Panc1 (cell line): Measurements from ENCODE around the gene TMED8. TPM values are rescaled to one million over a fixed set of nuclear protein-coding genes. Genes with fewer than 3 reads are reported as not detected.

Experiments used
- ATAC-seq: fragments of 200-7000 bp; cut with Tn5 transposase; 2 replicates; pipeline ENCODE4 v1.9.1; 2020; ENCODE audit warnings: mild to moderate bottlenecking, moderate library complexity
- BruUV-seq: library from RNA; stranded (reverse); fragments of 400-500 nt; replicated peaks from 2 replicates; lab custom pipeline; 2021; lab: Mats Ljungman, UMichigan
- CTCF ChIA-PET: fragments of 300-600 bp; sonication (Branson Sonifier 250); formaldehyde crosslinking; loops from one replicate; lab custom pipeline; 2022; ENCODE audit warnings: antibody characterized with exemption; lab: Charles Lee
- POLR2A ChIA-PET: fragments of 300-600 bp; sonication (Branson Sonifier 250); formaldehyde crosslinking; loops from one replicate; lab custom pipeline; 2022; ENCODE audit warnings: antibody characterized with exemption; lab: Charles Lee
- DNase-seq: peaks from one replicate; pipeline ENCODE4 v3.0.0-alpha.2; 2010; ENCODE audit warnings: low read depth, low spot score
- H3K27ac ChIP-seq: 2 replicates; pipeline ENCODE4 v1.5.1; 2011; ENCODE audit warnings: mild to moderate bottlenecking, low read length, inconsistent platforms
- H3K27me3 ChIP-seq: fragments of 200-500 bp; sonication (Bioruptor generic); 2 replicates; pipeline ENCODE4 v1.6.0; 2014; ENCODE audit warnings: low read length, inconsistent platforms; ENCODE audit not compliant: control insufficient read depth, insufficient read depth
- H3K36me3 ChIP-seq: fragments of 200-500 bp; sonication (Bioruptor generic); 2 replicates; pipeline ENCODE4 v1.5.1; 2014; ENCODE audit warnings: inconsistent platforms, mild to moderate bottlenecking, low read length, moderate library complexity; ENCODE audit not compliant: control insufficient read depth, insufficient read depth
- H3K4me1 ChIP-seq: 2 replicates; pipeline ENCODE4 v1.5.1; 2011; ENCODE audit warnings: inconsistent platforms, mild to moderate bottlenecking, low read length, moderate library complexity; ENCODE audit not compliant: control insufficient read depth, insufficient read depth
- H3K4me3 ChIP-seq, 2 experiments: 2 replicates each; pipeline ENCODE4 v1.5.1; 2011 to 2012; ENCODE audit warnings: low read depth in 2 of 2, low read length in 2 of 2, mild to moderate bottlenecking in 2 of 2, inconsistent platforms in 1 of 2, moderate library complexity in 1 of 2
- H3K9me3 ChIP-seq: fragments of 200-500 bp; sonication (Bioruptor generic); 2 replicates; pipeline ENCODE4 v1.5.1; 2014; ENCODE audit warnings: low read depth, mild to moderate bottlenecking, inconsistent platforms, low read length, moderate library complexity; ENCODE audit not compliant: control insufficient read depth, insufficient read depth
- POLR2AphosphoS5 ChIP-seq: IDR thresholded peaks from 2 replicates; pipeline ENCODE4 v1.6.1; 2012; ENCODE audit warnings: mild to moderate bottlenecking, low read depth, low read length, moderate library complexity
- REST ChIP-seq, 2 experiments: IDR thresholded peaks; 2 replicates each; pipeline ENCODE4 v1.6.1; 2011 to 2012; ENCODE audit warnings: low read depth in 2 of 2, control low read depth in 1 of 2, low read length in 1 of 2, mild to moderate bottlenecking in 1 of 2, moderate library complexity in 1 of 2; ENCODE audit not compliant: insufficient read depth in 1 of 2
- SIN3A ChIP-seq: IDR thresholded peaks from 2 replicates; pipeline ENCODE4 v1.6.1; 2012; ENCODE audit warnings: low read depth, mild to moderate bottlenecking, low read length, moderate library complexity, borderline replicate concordance; ENCODE audit not compliant: insufficient read depth
- TCF7L2 ChIP-seq: IDR thresholded peaks from 2 replicates; pipeline ENCODE4 v1.6.1; 2011; ENCODE audit warnings: mild to moderate bottlenecking, low read depth, low read length, inconsistent platforms
- in situ Hi-C: cut with HindIII; loops from 2 replicates; pipeline ENCODE4 v1.10.0; 2016; ENCODE audit warnings: low sequenced_read_pairs, low pct_unique_long_range_greater_than_20kb
- intact Hi-C: fragments of 100-400 bp; cut with micrococcal nuclease; formaldehyde crosslinking; loops from one replicate; pipeline ENCODE4 v1.10.0; 2022; ENCODE audit not compliant: unreplicated experiment
- total RNA-seq: library from RNA; stranded (reverse); gene quantifications from one replicate; pipeline ENCODE4 v1.2.1, GENCODE V29; 2021; ENCODE audit not compliant: unreplicated experiment
- TF ChIP-seq, protein P1 (sequence below): fragments of 450-650 bp; IDR thresholded peaks from 2 replicates; pipeline ENCODE4 v1.5.1; 2017; ENCODE audit warnings: mild to moderate bottlenecking

TMED8 gene
- total RNA-seq, 1 experiment from 2014 or later: 8.5 TPM

- Histone ChIP-seq H3K27me3 (no peaks in the 10 kb centered on the region), H3K27ac (no peak overlapping the region), H3K4me3 (no peak overlapping the region), H3K9me3 (no peaks in the 10 kb centered on the region), H3K36me3 (no peaks in the 10 kb centered on the region), H3K4me1 (no peaks in the 10 kb centered on the region)
- BruUV-seq: no TSS peak
- no peak for DNase-seq
- ChIA-PET CTCF (no interaction called here), POLR2A (no interaction called here)
- in situ Hi-C loops (no loop called here), intact Hi-C loops (no loop called here)
- TF ChIP-seq, protein P1, sequence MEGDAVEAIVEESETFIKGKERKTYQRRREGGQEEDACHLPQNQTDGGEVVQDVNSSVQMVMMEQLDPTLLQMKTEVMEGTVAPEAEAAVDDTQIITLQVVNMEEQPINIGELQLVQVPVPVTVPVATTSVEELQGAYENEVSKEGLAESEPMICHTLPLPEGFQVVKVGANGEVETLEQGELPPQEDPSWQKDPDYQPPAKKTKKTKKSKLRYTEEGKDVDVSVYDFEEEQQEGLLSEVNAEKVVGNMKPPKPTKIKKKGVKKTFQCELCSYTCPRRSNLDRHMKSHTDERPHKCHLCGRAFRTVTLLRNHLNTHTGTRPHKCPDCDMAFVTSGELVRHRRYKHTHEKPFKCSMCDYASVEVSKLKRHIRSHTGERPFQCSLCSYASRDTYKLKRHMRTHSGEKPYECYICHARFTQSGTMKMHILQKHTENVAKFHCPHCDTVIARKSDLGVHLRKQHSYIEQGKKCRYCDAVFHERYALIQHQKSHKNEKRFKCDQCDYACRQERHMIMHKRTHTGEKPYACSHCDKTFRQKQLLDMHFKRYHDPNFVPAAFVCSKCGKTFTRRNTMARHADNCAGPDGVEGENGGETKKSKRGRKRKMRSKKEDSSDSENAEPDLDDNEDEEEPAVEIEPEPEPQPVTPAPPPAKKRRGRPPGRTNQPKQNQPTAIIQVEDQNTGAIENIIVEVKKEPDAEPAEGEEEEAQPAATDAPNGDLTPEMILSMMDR: no peak
- TF ChIP-seq POLR2AphosphoS5: no peak
- no peak for ATAC-seq
Observed at GRCh38 chr14:77359626-77360025, 17.3 kb downstream of the TMED8 start.

GRCh38 chr14:77356899-77357298, 20.0 kb downstream of the TMED8 start:
- no peak for TF ChIP-seq SIN3A
- TF ChIP-seq, protein P1: no peak
- TF ChIP-seq POLR2AphosphoS5: no peak
- no peak for TF ChIP-seq REST (IDR thresholded peaks at IDR 0.05; ENCODE audit: insufficient read depth in 1 of 2, low read depth in 2 of 2, low read length in 1 of 2)
- TF ChIP-seq TCF7L2: no peak
- Histone ChIP-seq H3K27ac (no peak overlapping the region), H3K4me1 (no peaks in the 10 kb centered on the region), H3K27me3 (no peaks in the 10 kb centered on the region), H3K4me3 (no peak overlapping the region), H3K36me3 (no peaks in the 10 kb centered on the region), H3K9me3 (no peaks in the 10 kb centered on the region)
- BruUV-seq: no TSS peak
- ChIA-PET POLR2A (no interaction called here), CTCF (no interaction called here)
- DNase-seq: no peak
- in situ Hi-C loops (no loop called here), intact Hi-C loops (no loop called here)
- no peak for ATAC-seq

- no peak for ATAC-seq
- no peaks in the 10 kb centered on the region for H3K27me3 ChIP-seq
- H3K27ac ChIP-seq: no peak overlapping the region
- no peaks in the 10 kb centered on the region for H3K36me3 ChIP-seq
- ChIA-PET CTCF (no interaction called here), POLR2A (no interaction called here)
- TF ChIP-seq REST (IDR thresholded peaks at IDR 0.05; ENCODE audit: insufficient read depth in 1 of 2, low read depth in 2 of 2, low read length in 1 of 2) (no peak), POLR2AphosphoS5 (no peak), SIN3A (no peak), TCF7L2 (no peak)
- TF ChIP-seq, protein P1: no peak
- intact Hi-C loops (no loop called here), in situ Hi-C loops (no loop called here)
- H3K9me3 ChIP-seq: no peaks in the 10 kb centered on the region
- no peak for DNase-seq
- H3K4me1 ChIP-seq: no peaks in the 10 kb centered on the region
- no peak overlapping the region for H3K4me3 ChIP-seq
- BruUV-seq: no TSS peak
Observed at GRCh38 chr14:77355811-77356210, 21.1 kb downstream of the TMED8 start.
